GM23338 (cell line): ENCODE data around the gene LASP1NB.

Source experiments
- CREB1 ChIP-seq: fragments of 250-450 bp; sonication (Bioruptor Pico); IDR thresholded peaks from 2 replicates; pipeline ENCODE4 v1.5.0; 2020; ENCODE audit warnings: low read depth, mild to moderate bottlenecking, moderate library complexity
- CTCF ChIP-seq, 2 experiments: fragments of 200-600 bp in 1 of 2; sonication (generic) in 1 of 2; conservative IDR thresholded peaks; 2 replicates each; pipeline versions ENCODE4 v1.5.1 to v1.6.1; 2016 to 2017; ENCODE audit warnings: antibody characterized with exemption in 2 of 2, low read depth in 2 of 2, mild to moderate bottlenecking in 2 of 2, moderate library complexity in 1 of 2
- ETS1 ChIP-seq: IDR thresholded peaks from 2 replicates; pipeline ENCODE4 v1.6.1; 2016; ENCODE audit warnings: antibody characterized with exemption
- EZH2 ChIP-seq: fragments of 200-600 bp; sonication (generic); IDR thresholded peaks from one replicate; pipeline ENCODE4 v1.8.0; 2017; ENCODE audit warnings: antibody characterized with exemption, mild to moderate bottlenecking, low read depth; ENCODE audit not compliant: unreplicated experiment
- EZH2phosphoT487 ChIP-seq: fragments of 200-600 bp; sonication (generic); IDR thresholded peaks from one replicate; pipeline ENCODE4 v1.8.1; 2018; ENCODE audit warnings: antibody characterized with exemption; ENCODE audit not compliant: unreplicated experiment
- JUNB ChIP-seq: IDR thresholded peaks from one replicate; pipeline ENCODE4 v1.6.1; 2016; ENCODE audit warnings: antibody characterized with exemption; ENCODE audit not compliant: unreplicated experiment
- NANOG ChIP-seq: IDR thresholded peaks from 2 replicates; pipeline ENCODE4 v1.6.1; 2016; ENCODE audit warnings: antibody characterized with exemption, borderline replicate concordance
- POLR2AphosphoS5 ChIP-seq: IDR thresholded peaks from 2 replicates; pipeline ENCODE4 v1.6.1; 2016; ENCODE audit warnings: antibody characterized with exemption, low read depth
- REST ChIP-seq: IDR thresholded peaks from one replicate; pipeline ENCODE4 v1.6.1; 2018; ENCODE audit warnings: antibody characterized with exemption; ENCODE audit not compliant: unreplicated experiment
- STAT1 ChIP-seq: IDR thresholded peaks from one replicate; pipeline ENCODE4 v1.6.1; 2016; ENCODE audit warnings: antibody characterized with exemption; ENCODE audit not compliant: unreplicated experiment
- ZNF114 ChIP-seq: fragments of 250-450 bp; sonication (Bioruptor Pico); IDR thresholded peaks from 2 replicates; pipeline ENCODE4 v1.5.0; 2020; ENCODE audit warnings: mild to moderate bottlenecking, moderate library complexity
- ZNF331 ChIP-seq: fragments of 250-450 bp; sonication (Bioruptor Pico); IDR thresholded peaks from 2 replicates; pipeline ENCODE4 v1.5.0; 2020; ENCODE audit warnings: low read depth, mild to moderate bottlenecking, moderate library complexity
- ZNF462 ChIP-seq: fragments of 250-450 bp; sonication (Bioruptor Pico); IDR thresholded peaks from 2 replicates; pipeline ENCODE4 v1.5.0; 2020; ENCODE audit warnings: mild to moderate bottlenecking, moderate library complexity

GRCh38 chr17:38939987-38940386, 14.6 kb downstream of the LASP1NB start:
- TF ChIP-seq CTCF (conservative IDR thresholded peaks at IDR 0.05; ENCODE audit: low read depth in 2 of 2) (no peak), POLR2AphosphoS5 (no peak), REST (no peak), EZH2 (no peak), JUNB (no peak), ZNF462 (CRISPR knock-in tag) (no peak), EZH2phosphoT487 (no peak), ZNF114 (CRISPR knock-in tag) (no peak), ZNF331 (CRISPR knock-in tag) (no peak), CREB1 (CRISPR knock-in tag) (no peak), NANOG (no peak), ETS1 (no peak), STAT1 (no peak)
